Measurements from ENCODE around the gene GNB1L. TPM values are rescaled to one million over a fixed set of nuclear protein-coding genes. Genes with fewer than 3 reads are reported as not detected.

GNB1L gene
- total and polyA plus RNA-seq, 9 of the 15 experiments (the other 6 are each of a cell fraction or from before 2014, with no cell fraction given), result 0.56 to 50.5 (median 10.2) TPM

DNA sequence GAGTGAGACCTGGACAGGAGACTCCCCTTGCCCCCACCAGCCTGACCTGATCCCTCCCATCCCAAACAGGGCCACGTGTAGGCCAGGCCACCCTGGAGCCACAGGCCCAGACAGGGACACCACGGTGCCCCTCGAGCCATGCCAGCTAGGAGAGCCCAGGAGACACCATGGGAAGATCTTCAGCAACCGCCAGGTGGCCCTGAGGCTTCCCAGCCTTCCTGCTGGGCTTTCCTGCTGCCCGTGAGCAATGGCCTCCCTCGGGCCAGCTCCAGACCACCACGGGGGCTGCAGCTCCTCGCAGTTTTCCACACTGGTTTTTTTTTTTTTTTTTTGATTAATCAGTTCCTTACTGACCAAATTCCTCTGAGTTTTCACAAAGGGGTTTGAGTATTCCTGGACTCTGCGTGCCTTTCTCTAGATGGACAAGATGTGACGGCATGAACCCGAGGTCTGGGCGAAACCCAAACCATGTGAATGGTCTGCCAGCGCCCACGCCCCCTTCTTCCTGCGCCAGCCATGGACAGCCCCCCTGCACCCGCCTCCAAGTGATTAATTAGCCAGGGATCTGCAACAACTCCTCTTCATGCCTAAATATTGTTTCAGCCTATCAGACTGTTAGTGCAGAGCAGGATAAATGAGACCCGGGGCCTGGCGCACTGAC is 53.2 kb downstream of the GNB1L start:
- in situ Hi-C loops (cut with MboI), result no loop called here
- TF ChIP-seq MTF1 (CRISPR knock-in tag; IDR thresholded peaks at IDR 0.05; ENCODE audit: borderline replicate concordance) (0 out of 2 replicates have a peak, but pooled peaks have one; percentile 10), RBM15 (IDR thresholded peaks at IDR 0.05; ENCODE audit: insufficient read depth, low read length) (no peak), NCOA6 (IDR thresholded peaks at IDR 0.05) (no peak), MTA2 (IDR thresholded peaks at IDR 0.05; ENCODE audit: low read depth) (no peak), KLF1 (tag; IDR thresholded peaks at IDR 0.05) (0 out of 2 replicates have a peak, but pooled peaks have one; percentile 11), RBBP5 (IDR thresholded peaks at IDR 0.05; ENCODE audit: borderline replicate concordance, insufficient read depth, low read length, poor library complexity, severe bottlenecking) (peak; percentile 27), SP1 (CRISPR knock-in tag; IDR thresholded peaks at IDR 0.05) (no peak), U2AF2 (optimal IDR thresholded peaks at IDR 0.05; ENCODE audit: low read depth, low read length) (no peak), FOXM1 (IDR thresholded peaks at IDR 0.05; ENCODE audit: low read depth) (no peak), FOXM1 (CRISPR knock-in tag; IDR thresholded peaks at IDR 0.05; ENCODE audit: low read depth) (no peak)
- TF ChIP-seq, protein P1, sequence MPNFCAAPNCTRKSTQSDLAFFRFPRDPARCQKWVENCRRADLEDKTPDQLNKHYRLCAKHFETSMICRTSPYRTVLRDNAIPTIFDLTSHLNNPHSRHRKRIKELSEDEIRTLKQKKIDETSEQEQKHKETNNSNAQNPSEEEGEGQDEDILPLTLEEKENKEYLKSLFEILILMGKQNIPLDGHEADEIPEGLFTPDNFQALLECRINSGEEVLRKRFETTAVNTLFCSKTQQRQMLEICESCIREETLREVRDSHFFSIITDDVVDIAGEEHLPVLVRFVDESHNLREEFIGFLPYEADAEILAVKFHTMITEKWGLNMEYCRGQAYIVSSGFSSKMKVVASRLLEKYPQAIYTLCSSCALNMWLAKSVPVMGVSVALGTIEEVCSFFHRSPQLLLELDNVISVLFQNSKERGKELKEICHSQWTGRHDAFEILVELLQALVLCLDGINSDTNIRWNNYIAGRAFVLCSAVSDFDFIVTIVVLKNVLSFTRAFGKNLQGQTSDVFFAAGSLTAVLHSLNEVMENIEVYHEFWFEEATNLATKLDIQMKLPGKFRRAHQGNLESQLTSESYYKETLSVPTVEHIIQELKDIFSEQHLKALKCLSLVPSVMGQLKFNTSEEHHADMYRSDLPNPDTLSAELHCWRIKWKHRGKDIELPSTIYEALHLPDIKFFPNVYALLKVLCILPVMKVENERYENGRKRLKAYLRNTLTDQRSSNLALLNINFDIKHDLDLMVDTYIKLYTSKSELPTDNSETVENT (CRISPR knock-in tag; IDR thresholded peaks at IDR 0.05), result peak; percentile 10; the same call in 1 of the 2 replicates
- TF ChIP-seq, protein P2, sequence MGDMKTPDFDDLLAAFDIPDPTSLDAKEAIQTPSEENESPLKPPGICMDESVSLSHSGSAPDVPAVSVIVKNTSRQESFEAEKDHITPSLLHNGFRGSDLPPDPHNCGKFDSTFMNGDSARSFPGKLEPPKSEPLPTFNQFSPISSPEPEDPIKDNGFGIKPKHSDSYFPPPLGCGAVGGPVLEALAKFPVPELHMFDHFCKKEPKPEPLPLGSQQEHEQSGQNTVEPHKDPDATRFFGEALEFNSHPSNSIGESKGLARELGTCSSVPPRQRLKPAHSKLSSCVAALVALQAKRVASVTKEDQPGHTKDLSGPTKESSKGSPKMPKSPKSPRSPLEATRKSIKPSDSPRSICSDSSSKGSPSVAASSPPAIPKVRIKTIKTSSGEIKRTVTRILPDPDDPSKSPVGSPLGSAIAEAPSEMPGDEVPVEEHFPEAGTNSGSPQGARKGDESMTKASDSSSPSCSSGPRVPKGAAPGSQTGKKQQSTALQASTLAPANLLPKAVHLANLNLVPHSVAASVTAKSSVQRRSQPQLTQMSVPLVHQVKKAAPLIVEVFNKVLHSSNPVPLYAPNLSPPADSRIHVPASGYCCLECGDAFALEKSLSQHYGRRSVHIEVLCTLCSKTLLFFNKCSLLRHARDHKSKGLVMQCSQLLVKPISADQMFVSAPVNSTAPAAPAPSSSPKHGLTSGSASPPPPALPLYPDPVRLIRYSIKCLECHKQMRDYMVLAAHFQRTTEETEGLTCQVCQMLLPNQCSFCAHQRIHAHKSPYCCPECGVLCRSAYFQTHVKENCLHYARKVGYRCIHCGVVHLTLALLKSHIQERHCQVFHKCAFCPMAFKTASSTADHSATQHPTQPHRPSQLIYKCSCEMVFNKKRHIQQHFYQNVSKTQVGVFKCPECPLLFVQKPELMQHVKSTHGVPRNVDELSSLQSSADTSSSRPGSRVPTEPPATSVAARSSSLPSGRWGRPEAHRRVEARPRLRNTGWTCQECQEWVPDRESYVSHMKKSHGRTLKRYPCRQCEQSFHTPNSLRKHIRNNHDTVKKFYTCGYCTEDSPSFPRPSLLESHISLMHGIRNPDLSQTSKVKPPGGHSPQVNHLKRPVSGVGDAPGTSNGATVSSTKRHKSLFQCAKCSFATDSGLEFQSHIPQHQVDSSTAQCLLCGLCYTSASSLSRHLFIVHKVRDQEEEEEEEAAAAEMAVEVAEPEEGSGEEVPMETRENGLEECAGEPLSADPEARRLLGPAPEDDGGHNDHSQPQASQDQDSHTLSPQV (IDR thresholded peaks at IDR 0.05), result no peak
- TF ChIP-seq, protein P3, sequence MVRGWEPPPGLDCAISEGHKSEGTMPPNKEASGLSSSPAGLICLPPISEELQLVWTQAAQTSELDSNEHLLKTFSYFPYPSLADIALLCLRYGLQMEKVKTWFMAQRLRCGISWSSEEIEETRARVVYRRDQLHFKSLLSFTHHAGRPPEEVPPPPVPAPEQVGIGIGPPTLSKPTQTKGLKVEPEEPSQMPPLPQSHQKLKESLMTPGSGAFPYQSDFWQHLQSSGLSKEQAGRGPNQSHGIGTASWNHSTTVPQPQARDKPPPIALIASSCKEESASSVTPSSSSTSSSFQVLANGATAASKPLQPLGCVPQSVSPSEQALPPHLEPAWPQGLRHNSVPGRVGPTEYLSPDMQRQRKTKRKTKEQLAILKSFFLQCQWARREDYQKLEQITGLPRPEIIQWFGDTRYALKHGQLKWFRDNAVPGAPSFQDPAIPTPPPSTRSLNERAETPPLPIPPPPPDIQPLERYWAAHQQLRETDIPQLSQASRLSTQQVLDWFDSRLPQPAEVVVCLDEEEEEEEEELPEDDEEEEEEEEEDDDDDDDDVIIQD (CRISPR knock-in tag; IDR thresholded peaks at IDR 0.05), result no peak

More for the DNA sequence above, 53.2 kb downstream of the GNB1L start:
- no TSS peak for BruUV-seq (replicated peaks)
- POLR2A ChIA-PET, result interaction anchor here (0.6 to 6.8 kb wide), 7 partner anchors 9 to 89 kb away, joined by 3 to 43 read pairs (median 4); no protein-coding TSS in a partner anchor
- Histone ChIP-seq H3K4me2 (ENCODE audit: insufficient read depth, low read length) (no peak overlapping the region), H3K9me3 (replicated peaks; ENCODE audit: control insufficient read depth, insufficient read depth, low read depth, low read length) (no peaks in the 10 kb centered on the region), H3K36me3 (ENCODE audit: control insufficient read depth, insufficient read depth, low read length) (0 out of 3 replicates have a peak, but pooled peaks cover 3% of the 10 kb centered on the region), H3K27me3 (ENCODE audit: control insufficient read depth in 2 of 2, insufficient read depth in 2 of 2, low read length in 2 of 2) (no peaks in the 10 kb centered on the region), H3K9me1 (ENCODE audit: control insufficient read depth, insufficient read depth, low read length) (no peaks in the 10 kb centered on the region), H3K9ac (ENCODE audit: insufficient read depth in 1 of 2, low read depth in 2 of 2, low read length in 2 of 2) (peak overlapping the region in 1 of 2 experiments; percentile 51; a peak in 2 of 4 replicates), H3K4me1 (replicated peaks in 1 of 2; ENCODE audit: control insufficient read depth in 2 of 2, insufficient read depth in 2 of 2, low read length in 2 of 2) (peaks cover 7 to 75% of the 10 kb centered on the region in 2 experiments), H3K27ac (ENCODE audit: extremely low read depth, low read depth, low read length) (no peak overlapping the region), H3K79me2 (ENCODE audit: control insufficient read depth, insufficient read depth, low read length) (no peaks in the 10 kb centered on the region), H4K20me1 (replicated peaks; ENCODE audit: control insufficient read depth, insufficient read depth, low read length) (peaks cover 18% of the 10 kb centered on the region; the same call in 1 of the 2 replicates), H2AFZ (ENCODE audit: low read depth, low read length) (no peak overlapping the region), H3K4me3 (no peak overlapping the region)
- ATAC-seq, result peak; percentile 1; the same call in 2 of the 3 replicates
- CTCF ChIA-PET (ENCODE audit: low intra/inter-chr PET ratio), result interaction anchor here (0.5 to 1.3 kb wide), 4 partner anchors 45 to 88 kb away, joined by 3 to 5 read pairs (median 3); no protein-coding TSS in a partner anchor
- 69% methylated on average over 18 of the region's 18 CpGs for WGBS (ENCODE audit: insufficient coverage, low coverage, missing lambda C conversion rate)
- no peak for DNase-seq (ENCODE audit: extremely low read depth in 1 of 4, low spot score in 3 of 4)
- FAIRE-seq, result no peak
- intact Hi-C loops (cut with micrococcal nuclease), result loop anchor here (1.0 to 5.0 kb wide), 2 partner anchors 45 to 51 kb away; partner anchors contain the start of genes GNB1L and RTL10
